RPMI8226 (cell line): ENCODE data around the gene WWTR1.

ENCODE experiments used
- DNase-seq: peaks from one replicate; pipeline ENCODE4 v3.0.0-alpha.2; 2015

The WWTR1 gene

GRCh38 chr3:149523512-149524299, 134.1 kb downstream of the WWTR1 start:
- no peak for DNase-seq

- DNase-seq: no peak
These were observed 137.9 kb downstream of the WWTR1 start for GRCh38 chr3:149519912-149520311.

GRCh38 chr3:149516920-149517319, 140.9 kb downstream of the WWTR1 start:
- DNase-seq: no peak

GRCh38 chr3:149515249-149515648, 142.6 kb downstream of the WWTR1 start:
- DNase-seq: no peak

GRCh38 chr3:149514471-149514870, 143.4 kb downstream of the WWTR1 start:
- DNase-seq: no peak

GRCh38 chr3:149512073-149512782, 145.6 kb downstream of the WWTR1 start:
- peak; percentile 76 for DNase-seq

- DNase-seq: no peak
These were observed 146.7 kb downstream of the WWTR1 start for GRCh38 chr3:149511040-149511626.

GRCh38 chr3:149510480-149510879, 147.3 kb downstream of the WWTR1 start:
- no peak for DNase-seq

- no peak for DNase-seq
These were observed 148.3 kb downstream of the WWTR1 start for GRCh38 chr3:149509526-149509925.

- peak; percentile 10 for DNase-seq
These were observed 150.1 kb downstream of the WWTR1 start for GRCh38 chr3:149507491-149508324.

GRCh38 chr3:149506965-149507364, 150.9 kb downstream of the WWTR1 start:
- DNase-seq: no peak

GRCh38 chr3:149506540-149506939, 151.3 kb downstream of the WWTR1 start:
- DNase-seq: no peak

- DNase-seq: no peak
These were observed 155.4 kb downstream of the WWTR1 start for GRCh38 chr3:149502438-149502837.

- DNase-seq: no peak
These were observed 156.3 kb downstream of the WWTR1 start for GRCh38 chr3:149501524-149501923.

GRCh38 chr3:149497966-149498670, 159.7 kb downstream of the WWTR1 start:
- DNase-seq: no peak

GRCh38 chr3:149496891-149497290, 160.9 kb downstream of the WWTR1 start:
- DNase-seq: no peak

GRCh38 chr3:149495581-149496125, 162.2 kb downstream of the WWTR1 start:
- DNase-seq: no peak

GRCh38 chr3:149494759-149495580, 162.9 kb downstream of the WWTR1 start:
- no peak for DNase-seq

- peak; percentile 72 for DNase-seq
These were observed 163.6 kb downstream of the WWTR1 start for GRCh38 chr3:149494022-149494758.

- DNase-seq: no peak
These were observed 164.4 kb downstream of the WWTR1 start for GRCh38 chr3:149493315-149494021.
